Karpas-422 (cell line): ENCODE measurements around the gene SLC51A. TPM values are rescaled to one million over a fixed set of nuclear protein-coding genes. Genes with fewer than 3 reads are reported as not detected.
A peak's percentile ranks its signal among the peaks of the same experiment; 100 is the strongest.

Experiments
- DNase-seq: peaks from one replicate; pipeline ENCODE4 v3.0.0-alpha.2; 2015
- H2AFZ ChIP-seq: fragments of 200-600 bp; sonication (generic); 2 replicates; pipeline ENCODE4 v1.6.1; 2014; ENCODE audit warnings: antibody characterized with exemption, low read length, mixed read lengths
- H3K27ac ChIP-seq: fragments of 200-600 bp; sonication (generic); 2 replicates; pipeline ENCODE4 v1.5.1; 2014; ENCODE audit warnings: mild to moderate bottlenecking, low read length, moderate library complexity
- H3K27me3 ChIP-seq: fragments of 200-600 bp; sonication (generic); 2 replicates; pipeline ENCODE4 v1.6.1; 2014; ENCODE audit warnings: low read length, mixed read lengths
- H3K36me3 ChIP-seq: fragments of 200-600 bp; sonication (generic); 2 replicates; pipeline ENCODE4 v1.6.1; 2014; ENCODE audit warnings: low read length, mixed read lengths; ENCODE audit not compliant: insufficient read depth
- H3K4me1 ChIP-seq: fragments of 200-600 bp; sonication (generic); 2 replicates; pipeline ENCODE4 v1.6.1; 2014; ENCODE audit warnings: mild to moderate bottlenecking, low read length, mixed read lengths
- H3K4me2 ChIP-seq: fragments of 200-600 bp; sonication (generic); 2 replicates; pipeline ENCODE4 v1.6.1; 2014; ENCODE audit warnings: low read length, low read depth, mild to moderate bottlenecking; ENCODE audit not compliant: poor library complexity, severe bottlenecking
- H3K4me3 ChIP-seq: fragments of 200-600 bp; sonication (generic); 2 replicates; pipeline ENCODE4 v1.5.1; 2014; ENCODE audit warnings: mild to moderate bottlenecking, antibody characterized with exemption, low read length, mixed read lengths
- H3K79me2 ChIP-seq: fragments of 200-600 bp; sonication (generic); 2 replicates; pipeline ENCODE4 v1.6.1; 2014; ENCODE audit warnings: mild to moderate bottlenecking, low read length, mixed read lengths
- H3K9ac ChIP-seq: fragments of 200-600 bp; sonication (generic); 2 replicates; pipeline ENCODE4 v1.6.0; 2014; ENCODE audit warnings: low read length
- H3K9me2 ChIP-seq: fragments of 200-600 bp; sonication (generic), shearing (Covaris generic); replicated peaks from 2 replicates; pipeline ENCODE4 v1.6.0; 2014; ENCODE audit warnings: mild to moderate bottlenecking, low read length, moderate library complexity; ENCODE audit not compliant: insufficient read depth
- H3K9me3 ChIP-seq: fragments of 300-700, 200-600 bp; sonication (generic); 2 replicates; pipeline ENCODE4 v1.6.1; 2014; ENCODE audit warnings: low read length, mixed read lengths
- H4K20me1 ChIP-seq: fragments of 200-600 bp; sonication (generic); 2 replicates; pipeline ENCODE4 v1.6.1; 2014; ENCODE audit warnings: mild to moderate bottlenecking, antibody characterized with exemption, low read length, low read depth; ENCODE audit not compliant: insufficient read depth
- total RNA-seq: library from RNA; depleted of rRNA; stranded (reverse); fragments of >200 nt; shearing (Covaris generic); gene quantifications from 2 replicates; pipeline ENCODE4 v1.2.3, GENCODE V29; 2014; ENCODE audit warnings: low replicate concordance

Gene SLC51A
- total RNA-seq, 1 experiment from 2014 or later = not detected

DNA sequence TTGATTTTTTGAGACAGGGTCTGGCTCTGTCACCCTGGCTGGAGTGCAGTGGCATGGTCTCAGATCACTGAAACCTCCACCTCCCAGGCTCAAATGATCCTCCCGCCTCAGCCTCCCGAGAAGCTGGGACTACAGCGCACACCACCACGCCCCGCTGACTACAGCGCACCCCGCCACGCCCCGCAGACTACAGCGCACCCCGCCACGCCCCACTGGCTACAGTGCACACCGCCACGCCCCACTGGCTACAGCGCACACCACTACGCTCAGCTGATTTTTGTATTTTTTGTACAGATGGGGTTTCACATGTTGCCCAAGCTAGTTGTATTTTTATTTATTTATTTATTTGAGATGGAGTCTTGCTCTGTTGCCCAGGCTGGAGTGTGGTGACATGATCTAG, 35.6 kb downstream of the SLC51A start:
- no peak overlapping the region for H3K27ac ChIP-seq
- peaks cover 3% of the 10 kb centered on the region; the same call in 1 of the 2 replicates for H3K4me1 ChIP-seq
- no peak overlapping the region for H3K9ac ChIP-seq
- H3K4me2 ChIP-seq = no peak overlapping the region
- H3K36me3 ChIP-seq = peaks cover 22% of the 10 kb centered on the region; the same call in 1 of the 2 replicates
- DNase-seq = no peak
- H3K9me3 ChIP-seq = no peaks in the 10 kb centered on the region
- H3K4me3 ChIP-seq = no peak overlapping the region
- H3K27me3 ChIP-seq = no peaks in the 10 kb centered on the region
- H3K79me2 ChIP-seq = peaks cover 16% of the 10 kb centered on the region
- H3K9me2 ChIP-seq = no peaks in the 10 kb centered on the region
- no peak overlapping the region for H2AFZ ChIP-seq
- H4K20me1 ChIP-seq = no peaks in the 10 kb centered on the region

DNA sequence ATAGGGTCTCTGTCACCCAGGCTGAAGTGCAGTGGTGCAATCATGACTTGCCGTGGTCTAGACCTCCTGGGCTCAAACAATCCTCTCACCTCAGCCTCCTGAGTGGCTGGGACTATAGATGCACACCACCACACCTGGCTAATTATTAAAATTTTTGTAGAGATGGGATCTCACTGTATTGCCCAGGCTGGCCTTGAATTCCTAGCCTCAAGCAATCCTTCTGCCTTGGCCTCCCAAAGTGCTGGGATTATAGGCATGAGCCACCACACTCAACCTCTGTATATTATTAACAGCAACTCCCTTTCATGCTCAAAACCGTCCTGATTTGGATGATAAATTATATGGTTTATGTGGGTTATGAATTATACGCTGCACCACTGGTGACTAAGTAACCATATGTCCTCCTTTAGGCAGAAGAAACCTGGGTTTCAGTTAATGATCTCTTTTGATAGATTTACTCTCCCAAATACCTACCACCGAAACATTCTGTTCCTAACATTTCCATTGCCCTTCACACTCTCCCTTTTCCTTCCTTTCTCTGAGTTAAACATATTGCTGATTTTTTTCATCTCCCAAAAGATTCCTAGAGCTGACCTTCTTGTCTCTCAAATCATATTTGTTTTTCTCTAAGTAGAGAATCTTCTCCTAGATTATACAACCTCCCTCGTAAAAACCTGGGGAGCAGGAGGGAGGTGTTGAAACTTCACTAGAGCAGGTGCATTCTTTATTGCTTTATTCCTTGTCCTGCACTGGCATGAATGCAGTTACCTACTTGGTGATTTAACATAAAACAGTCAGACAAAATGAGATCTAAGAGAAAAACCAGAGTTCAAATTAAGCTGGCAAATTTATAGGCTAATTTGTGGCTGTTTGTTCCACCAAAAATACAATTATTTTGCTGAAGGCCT, 38.3 kb downstream of the SLC51A start:
- H3K36me3 ChIP-seq = peaks cover 12% of the 10 kb centered on the region; the same call in 1 of the 2 replicates
- no peaks in the 10 kb centered on the region for H3K9me3 ChIP-seq
- no peak for DNase-seq
- H3K4me2 ChIP-seq = no peak overlapping the region
- no peaks in the 10 kb centered on the region for H4K20me1 ChIP-seq
- H2AFZ ChIP-seq = no peak overlapping the region
- no peak overlapping the region for H3K27ac ChIP-seq
- H3K79me2 ChIP-seq = peaks cover 11% of the 10 kb centered on the region
- peaks cover 3% of the 10 kb centered on the region; the same call in 1 of the 2 replicates for H3K4me1 ChIP-seq
- H3K9me2 ChIP-seq = no peaks in the 10 kb centered on the region
- H3K4me3 ChIP-seq = no peak overlapping the region
- no peaks in the 10 kb centered on the region for H3K27me3 ChIP-seq
- H3K9ac ChIP-seq = no peak overlapping the region

DNA sequence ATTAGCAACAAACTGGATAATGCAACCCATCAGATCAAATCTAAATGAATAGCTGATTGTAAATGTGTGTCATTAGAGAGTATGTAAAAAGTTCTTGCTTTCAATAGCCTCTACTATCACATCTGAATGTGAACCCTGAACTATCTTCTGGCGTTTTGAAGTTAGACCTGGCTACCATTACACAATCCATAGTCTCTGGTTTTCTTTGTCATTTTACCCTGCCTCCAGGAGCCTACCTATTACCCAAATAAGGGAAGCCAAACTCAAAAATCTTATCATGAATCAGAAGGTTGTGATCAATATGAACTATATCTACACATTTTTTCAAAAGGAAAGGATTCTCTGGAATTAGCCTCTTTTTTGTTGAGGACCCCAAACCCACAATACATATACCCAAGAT, 39.4 kb downstream of the SLC51A start:
- no peak overlapping the region for H2AFZ ChIP-seq
- H4K20me1 ChIP-seq = no peaks in the 10 kb centered on the region
- no peaks in the 10 kb centered on the region for H3K27me3 ChIP-seq
- no peaks in the 10 kb centered on the region for H3K9me3 ChIP-seq
- peaks cover 12% of the 10 kb centered on the region for H3K79me2 ChIP-seq
- peaks cover 3% of the 10 kb centered on the region; the same call in 1 of the 2 replicates for H3K4me1 ChIP-seq
- no peak overlapping the region for H3K4me3 ChIP-seq
- H3K27ac ChIP-seq = no peak overlapping the region
- no peak overlapping the region for H3K9ac ChIP-seq
- DNase-seq = no peak
- no peaks in the 10 kb centered on the region for H3K9me2 ChIP-seq
- peaks cover 13% of the 10 kb centered on the region; the same call in 1 of the 2 replicates for H3K36me3 ChIP-seq
- no peak overlapping the region for H3K4me2 ChIP-seq

GRCh38 chr3:196260784-196261183, 44.5 kb downstream of the SLC51A start:
- Histone ChIP-seq H3K9ac (no peak overlapping the region), H3K4me2 (no peak overlapping the region), H3K4me3 (no peak overlapping the region), H3K27ac (no peak overlapping the region), H3K4me1 (no peaks in the 10 kb centered on the region), H3K27me3 (no peaks in the 10 kb centered on the region), H2AFZ (no peak overlapping the region), H3K9me2 (no peaks in the 10 kb centered on the region), H3K36me3 (peaks cover 13% of the 10 kb centered on the region; the same call in 1 of the 2 replicates), H3K9me3 (no peaks in the 10 kb centered on the region), H3K79me2 (peaks cover 31% of the 10 kb centered on the region), H4K20me1 (no peaks in the 10 kb centered on the region)
- no peak for DNase-seq

DNA sequence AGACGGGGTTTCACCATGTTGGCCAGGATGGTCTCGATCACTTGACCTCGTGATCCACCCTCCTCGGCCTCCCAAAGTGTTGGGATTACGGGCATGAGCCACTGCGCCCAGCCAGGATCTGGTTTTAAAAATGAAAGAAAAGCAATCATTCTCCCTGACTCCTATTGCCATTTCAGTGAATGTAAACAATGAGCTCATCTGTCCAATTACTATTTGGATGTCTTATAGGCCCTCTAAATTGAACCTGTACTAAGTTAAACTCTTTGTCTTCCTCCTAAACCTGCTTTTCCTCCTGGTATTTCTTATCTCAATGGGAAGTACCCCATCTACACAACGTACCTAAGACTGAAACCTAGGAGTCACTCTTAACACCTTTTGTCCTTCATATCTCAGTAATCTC, 47.5 kb downstream of the SLC51A start:
- Histone ChIP-seq H3K27me3 (no peaks in the 10 kb centered on the region), H2AFZ (no peak overlapping the region), H3K9ac (no peak overlapping the region), H3K9me2 (no peaks in the 10 kb centered on the region), H3K4me1 (peaks cover under 1% of the 10 kb centered on the region; the same call in 1 of the 2 replicates), H3K79me2 (peaks cover 38% of the 10 kb centered on the region), H3K9me3 (no peaks in the 10 kb centered on the region), H3K4me3 (no peak overlapping the region), H4K20me1 (no peaks in the 10 kb centered on the region), H3K36me3 (peaks cover 8% of the 10 kb centered on the region; the same call in 1 of the 2 replicates), H3K27ac (no peak overlapping the region), H3K4me2 (no peak overlapping the region)
- DNase-seq = no peak

DNA sequence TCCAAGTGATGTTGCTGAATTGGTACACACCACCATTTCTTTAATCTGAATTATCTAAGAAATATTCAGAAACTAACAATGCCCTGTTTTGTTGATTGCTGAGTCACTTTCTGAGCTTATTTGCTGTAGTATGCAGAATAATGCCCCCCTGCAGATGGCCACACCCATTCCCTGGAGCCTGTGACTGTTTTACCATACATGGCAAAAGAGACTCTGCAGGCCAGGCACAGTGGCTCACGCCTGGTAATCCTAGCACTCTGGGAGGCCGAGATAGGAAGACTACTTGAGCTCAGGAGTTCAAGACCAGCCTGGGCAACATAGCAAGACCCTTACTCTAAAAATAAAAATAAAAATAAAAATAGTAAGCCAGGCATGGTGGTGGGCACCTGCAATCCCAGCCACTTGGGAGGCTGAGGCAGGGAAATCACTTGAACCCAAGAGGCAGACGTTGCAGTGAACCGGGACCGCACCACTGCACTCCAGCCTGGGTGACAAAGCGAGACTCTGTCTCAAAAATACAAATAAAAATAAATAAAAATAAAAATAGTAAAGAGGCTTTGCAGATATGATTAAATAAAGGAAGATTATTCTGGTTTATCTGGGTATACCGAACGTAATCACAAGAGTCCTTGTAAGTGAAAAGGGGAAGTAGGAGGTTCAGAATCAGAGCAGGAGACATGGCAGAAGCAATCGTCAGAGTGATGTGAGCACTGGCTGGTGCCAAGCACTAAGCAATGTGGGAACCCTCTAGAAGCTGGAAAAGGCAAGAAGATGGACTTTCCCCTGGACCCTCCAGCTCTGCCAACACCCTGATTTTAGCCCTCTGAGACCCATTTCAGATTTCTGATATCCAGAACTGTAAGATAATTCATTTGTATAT, 52.2 kb downstream of the SLC51A start:
- peaks cover 46% of the 10 kb centered on the region for H3K79me2 ChIP-seq
- no peak overlapping the region for H3K4me2 ChIP-seq
- H3K27ac ChIP-seq = no peak overlapping the region
- H3K4me3 ChIP-seq = no peak overlapping the region
- peak; percentile 51 for DNase-seq
- H2AFZ ChIP-seq = no peak overlapping the region
- no peaks in the 10 kb centered on the region for H3K9me2 ChIP-seq
- H3K9ac ChIP-seq = no peak overlapping the region
- peaks cover 9% of the 10 kb centered on the region; the same call in 1 of the 2 replicates for H3K36me3 ChIP-seq
- no peaks in the 10 kb centered on the region for H3K27me3 ChIP-seq
- peaks cover 10% of the 10 kb centered on the region for H3K4me1 ChIP-seq
- H3K9me3 ChIP-seq = no peaks in the 10 kb centered on the region
- H4K20me1 ChIP-seq = no peaks in the 10 kb centered on the region

DNA sequence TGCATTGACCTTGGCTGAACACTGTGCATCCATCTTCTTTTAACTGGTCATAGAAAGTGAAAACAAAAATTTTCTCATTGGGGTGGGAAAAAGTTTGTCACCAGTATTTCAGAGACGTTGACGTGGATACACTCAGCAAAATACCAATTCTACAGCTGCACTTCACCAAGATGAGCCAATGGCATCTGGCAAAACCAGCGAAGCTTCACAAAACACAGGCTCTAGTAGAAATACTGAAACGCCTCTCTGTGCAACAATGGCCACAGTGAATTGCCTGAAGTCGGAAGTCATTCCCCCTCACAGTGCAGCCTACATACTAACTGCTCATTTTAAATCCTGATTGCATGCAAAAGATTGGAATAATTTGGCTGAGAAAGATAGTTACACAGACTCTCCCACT, 54.2 kb downstream of the SLC51A start:
- Histone ChIP-seq H3K9me3 (no peaks in the 10 kb centered on the region), H3K27me3 (no peaks in the 10 kb centered on the region), H3K9ac (no peak overlapping the region), H3K36me3 (peaks cover 9% of the 10 kb centered on the region; the same call in 1 of the 2 replicates), H4K20me1 (no peaks in the 10 kb centered on the region), H3K4me3 (no peak overlapping the region), H3K9me2 (no peaks in the 10 kb centered on the region), H3K27ac (no peak overlapping the region), H3K4me1 (peaks cover 27% of the 10 kb centered on the region), H2AFZ (no peak overlapping the region), H3K79me2 (peaks cover 57% of the 10 kb centered on the region), H3K4me2 (no peak overlapping the region)
- DNase-seq = no peak

DNA sequence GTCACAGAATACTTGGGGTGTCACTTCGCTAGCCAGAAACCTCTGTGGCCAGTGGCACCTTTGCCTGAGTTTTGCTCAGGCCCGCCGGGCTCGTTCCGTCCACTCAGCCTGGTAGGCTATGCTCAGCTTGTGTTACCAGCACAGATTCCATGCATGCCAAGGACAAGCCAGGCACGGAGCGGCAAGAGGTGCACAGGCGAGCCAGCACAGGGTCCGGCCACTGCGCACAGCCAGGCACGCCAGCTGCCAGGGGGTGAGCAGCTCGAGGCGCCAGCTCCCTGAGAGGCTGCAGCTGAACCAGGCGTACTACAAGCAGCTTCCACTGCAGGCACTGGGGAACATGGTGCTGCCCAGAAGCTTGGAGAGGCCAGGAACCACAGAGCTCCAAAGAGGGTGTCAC, 56.5 kb downstream of the SLC51A start:
- H2AFZ ChIP-seq = no peak overlapping the region
- H3K9me3 ChIP-seq = no peaks in the 10 kb centered on the region
- H3K79me2 ChIP-seq = peaks cover 65% of the 10 kb centered on the region
- no peak overlapping the region for H3K9ac ChIP-seq
- H3K27me3 ChIP-seq = no peaks in the 10 kb centered on the region
- H3K4me3 ChIP-seq = no peak overlapping the region
- H3K27ac ChIP-seq = no peak overlapping the region
- no peaks in the 10 kb centered on the region for H3K9me2 ChIP-seq
- H3K4me1 ChIP-seq = peaks cover 27% of the 10 kb centered on the region
- DNase-seq = no peak
- peaks cover 9% of the 10 kb centered on the region; the same call in 1 of the 2 replicates for H3K36me3 ChIP-seq
- no peak overlapping the region for H3K4me2 ChIP-seq
- H4K20me1 ChIP-seq = no peaks in the 10 kb centered on the region
